Upper lobe of right lung (tissue), 1 donor: ENCODE data around the gene COL15A1. TPM values are rescaled to one million over a fixed set of nuclear protein-coding genes. Genes with fewer than 3 reads are reported as not detected.

Source experiments
- ATAC-seq: fragments of 200-7000 bp; cut with Tn5 transposase; one replicate; pipeline ENCODE4 v1.9.1; 2020; ENCODE audit warnings: mild to moderate bottlenecking, moderate library complexity
- DNase-seq: peaks from one replicate; pipeline ENCODE4 v3.0.0-alpha.2; 2020
- H3K27ac ChIP-seq: fragments of 200-600 bp; one replicate; pipeline ENCODE4 v1.8.0; 2022
- H3K27me3 ChIP-seq: fragments of 200-600 bp; one replicate; pipeline ENCODE4 v1.8.0; 2022; ENCODE audit warnings: mild to moderate bottlenecking
- H3K36me3 ChIP-seq: fragments of 200-600 bp; one replicate; pipeline ENCODE4 v1.8.0; 2022
- H3K4me1 ChIP-seq: fragments of 200-600 bp; one replicate; pipeline ENCODE4 v1.8.0; 2022
- H3K4me3 ChIP-seq: fragments of 200-600 bp; one replicate; pipeline ENCODE4 v1.8.0; 2022; ENCODE audit warnings: mild to moderate bottlenecking
- H3K9me3 ChIP-seq: fragments of 200-600 bp; one replicate; pipeline ENCODE4 v1.8.0; 2022
- CTCF ChIP-seq: fragments of 200-600 bp; IDR thresholded peaks from one replicate; pipeline ENCODE4 v1.8.0; 2022; ENCODE audit warnings: antibody characterized with exemption
- intact Hi-C: fragments of 100-400 bp; cut with DNase I; formaldehyde crosslinking; loops from one replicate; pipeline ENCODE4 v1.11.0; 2022
- total RNA-seq: library from RNA; stranded (reverse); fragmentation: NEBNext Ultra II Directional; extraction: Animal tissue kit (Norgen Biotek cat#: 25700); gene quantifications from one replicate; pipeline ENCODE4 v1.2.1, GENCODE V29; 2021
- donor health status: DM: no; HTN: yes; CAD: no; lungs with severe emphysema.

Gene COL15A1
- total RNA-seq, 1 donor from 2014 or later, result 8.0 TPM

- Histone ChIP-seq H3K36me3 (no peaks in the 10 kb centered on the region), H3K27ac (no peak overlapping the region), H3K4me1 (no peaks in the 10 kb centered on the region), H3K9me3 (no peaks in the 10 kb centered on the region), H3K27me3 (no peaks in the 10 kb centered on the region), H3K4me3 (no peak overlapping the region)
- intact Hi-C loops, result no loop called here
- no peak for TF ChIP-seq CTCF
- ATAC-seq, result no peak
- no peak for DNase-seq
Observed at GRCh38 chr9:99023231-99023630, 79.5 kb downstream of the COL15A1 start.

- Histone ChIP-seq H3K4me1 (no peaks in the 10 kb centered on the region), H3K27me3 (no peaks in the 10 kb centered on the region), H3K4me3 (no peak overlapping the region), H3K36me3 (no peaks in the 10 kb centered on the region), H3K27ac (no peak overlapping the region), H3K9me3 (no peaks in the 10 kb centered on the region)
- intact Hi-C loops, result no loop called here
- TF ChIP-seq CTCF, result no peak
- no peak for DNase-seq
- no peak for ATAC-seq
Observed at GRCh38 chr9:99023831-99024230, 80.1 kb downstream of the COL15A1 start.

- TF ChIP-seq CTCF, result no peak
- H3K27ac ChIP-seq, result no peak overlapping the region
- no peak overlapping the region for H3K4me3 ChIP-seq
- no peaks in the 10 kb centered on the region for H3K36me3 ChIP-seq
- H3K27me3 ChIP-seq, result no peaks in the 10 kb centered on the region
- intact Hi-C loops, result no loop called here
- H3K4me1 ChIP-seq, result no peaks in the 10 kb centered on the region
- H3K9me3 ChIP-seq, result no peaks in the 10 kb centered on the region
- DNase-seq (no peak), ATAC-seq (no peak)
Observed at GRCh38 chr9:99024959-99025358, 81.3 kb downstream of the COL15A1 start.

- no peaks in the 10 kb centered on the region for H3K27me3 ChIP-seq
- no peaks in the 10 kb centered on the region for H3K36me3 ChIP-seq
- no peak overlapping the region for H3K27ac ChIP-seq
- ATAC-seq (no peak), DNase-seq (no peak)
- TF ChIP-seq CTCF, result no peak
- H3K4me3 ChIP-seq, result no peak overlapping the region
- intact Hi-C loops, result no loop called here
- no peaks in the 10 kb centered on the region for H3K9me3 ChIP-seq
- H3K4me1 ChIP-seq, result no peaks in the 10 kb centered on the region
Observed at GRCh38 chr9:99025616-99026270, 82.0 kb downstream of the COL15A1 start.

- Histone ChIP-seq H3K9me3 (no peaks in the 10 kb centered on the region), H3K27me3 (no peaks in the 10 kb centered on the region), H3K27ac (no peak overlapping the region), H3K4me1 (no peaks in the 10 kb centered on the region), H3K36me3 (no peaks in the 10 kb centered on the region), H3K4me3 (no peak overlapping the region)
- no peak for ATAC-seq
- no peak for DNase-seq
- intact Hi-C loops, result no loop called here
- TF ChIP-seq CTCF, result no peak
Observed at GRCh38 chr9:99026271-99026955, 82.7 kb downstream of the COL15A1 start.
